HepG2 (cell line): ENCODE data around the gene IFNA6. TPM values are rescaled to one million over a fixed set of nuclear protein-coding genes. Genes with fewer than 3 reads are reported as not detected.

Source experiments
- AKAP8 ChIP-seq: sonication (generic); formaldehyde crosslinking; IDR thresholded peaks from 2 replicates; pipeline ENCODE4 v1.5.1; 2020; ENCODE audit warnings: mild to moderate bottlenecking, missing genetic modification reagents
- CHCHD3 ChIP-seq: sonication (generic); formaldehyde crosslinking; IDR thresholded peaks from 2 replicates; pipeline ENCODE4 v1.8.0; 2022; ENCODE audit warnings: mild to moderate bottlenecking, missing genetic modification reagents, moderate library complexity
- CTCF ChIP-seq: sonication (generic); formaldehyde crosslinking; IDR thresholded peaks from 2 replicates; pipeline ENCODE4 v1.5.0; 2020; ENCODE audit warnings: mild to moderate bottlenecking, missing genetic modification reagents, moderate library complexity
- GATAD1 ChIP-seq: IDR thresholded peaks from 2 replicates; pipeline ENCODE4 v1.6.1; 2016; ENCODE audit warnings: missing genetic modification reagents, missing compliant biosample characterization
- HOXD1 ChIP-seq: sonication (generic); formaldehyde crosslinking; IDR thresholded peaks from 2 replicates; pipeline ENCODE4 v1.5.0; 2020; ENCODE audit warnings: missing genetic modification reagents
- KDM3A ChIP-seq: IDR thresholded peaks from 2 replicates; pipeline ENCODE4 v1.6.1; 2018; ENCODE audit warnings: low read depth, missing compliant biosample characterization
- MTF2 ChIP-seq: sonication (generic); formaldehyde crosslinking; IDR thresholded peaks from 2 replicates; pipeline ENCODE4 v1.5.0; 2020; ENCODE audit warnings: missing genetic modification reagents, borderline replicate concordance
- NFIB ChIP-seq: sonication (generic); formaldehyde crosslinking; IDR thresholded peaks from 2 replicates; pipeline ENCODE4 v1.9.0; 2021; ENCODE audit warnings: missing genetic modification reagents, mild to moderate bottlenecking, borderline replicate concordance
- REST ChIP-seq, 2 experiments: IDR thresholded peaks; 2 replicates each; pipeline ENCODE4 v1.6.1; 2011 to 2012; ENCODE audit warnings: low read length in 2 of 2, borderline replicate concordance in 1 of 2, low read depth in 1 of 2, mild to moderate bottlenecking in 1 of 2, moderate library complexity in 1 of 2
- SOX5 ChIP-seq: IDR thresholded peaks from 2 replicates; pipeline ENCODE4 v1.6.1; 2016; ENCODE audit warnings: borderline replicate concordance
- TERF1 ChIP-seq: sonication (generic); formaldehyde crosslinking; IDR thresholded peaks from 2 replicates; pipeline ENCODE4 v1.8.0; 2022; ENCODE audit warnings: mild to moderate bottlenecking, missing genetic modification reagents, moderate library complexity
- ZFP90 ChIP-seq: sonication (generic); formaldehyde crosslinking; IDR thresholded peaks from 2 replicates; pipeline ENCODE4 v1.8.0; 2022; ENCODE audit warnings: missing genetic modification reagents, mild to moderate bottlenecking, inconsistent platforms, borderline replicate concordance
- ZFP91 ChIP-seq: sonication (generic); formaldehyde crosslinking; IDR thresholded peaks from 2 replicates; pipeline ENCODE4 v1.9.0; 2022; ENCODE audit warnings: missing genetic modification reagents, mild to moderate bottlenecking, borderline replicate concordance
- ZFY ChIP-seq: sonication (generic); formaldehyde crosslinking; IDR thresholded peaks from 2 replicates; pipeline ENCODE4 v1.4.0; 2020; ENCODE audit warnings: missing genetic modification reagents
- ZNF343 ChIP-seq: sonication (generic); formaldehyde crosslinking; IDR thresholded peaks from 2 replicates; pipeline ENCODE4 v1.4.0; 2020; ENCODE audit warnings: mild to moderate bottlenecking, missing genetic modification reagents
- ZNF563 ChIP-seq: sonication (generic); formaldehyde crosslinking; IDR thresholded peaks from 2 replicates; pipeline ENCODE4 v1.8.0; 2022; ENCODE audit warnings: mild to moderate bottlenecking, moderate library complexity, missing genetic modification reagents
- ZNF576 ChIP-seq: sonication (generic); formaldehyde crosslinking; IDR thresholded peaks from 2 replicates; pipeline ENCODE4 v1.4.0; 2020; ENCODE audit warnings: mild to moderate bottlenecking, missing genetic modification reagents
- ZNF691 ChIP-seq: sonication (generic); formaldehyde crosslinking; IDR thresholded peaks from 2 replicates; pipeline ENCODE4 v1.4.0; 2020; ENCODE audit warnings: missing genetic modification reagents, low read depth, mild to moderate bottlenecking, borderline replicate concordance
- polyA plus RNA-seq, 8 experiments: library from polyadenylated mRNA; depleted of rRNA in 3 of 8; stranded (reverse) in 7 of 8; unstranded in 1 of 8; fragments of >200 nt; fragmentation: Illumina TruSeq in 4 of 8; extraction: Trizol in 4 of 8; gene quantifications; 2 replicates each; pipeline versions ENCODE4 v1.2.1 to v1.2.3, GENCODE V29; 2011 to 2016; ENCODE audit warnings: low read depth in 4 of 8, missing spikeins in 1 of 8, mixed read lengths in 1 of 8; ENCODE audit not compliant: insufficient read depth in 1 of 8
- total RNA-seq, 5 experiments: library from RNA; depleted of rRNA; stranded (reverse); fragments of >200 nt; fragmentation: Illumina TruSeq; extraction: Trizol; gene quantifications; 2 replicates each; pipeline ENCODE4 v1.2.3, GENCODE V29; 2016; ENCODE audit warnings: low read depth in 1 of 5

IFNA6 gene
- total and polyA plus RNA-seq, 2 of the 13 experiments (the other 11 are each of a cell fraction or from before 2014, with no cell fraction given) = not detected

- TF ChIP-seq TERF1 (CRISPR knock-in tag) (no peak), ZFP91 (CRISPR knock-in tag) (peak; percentile 57; the same call in 1 of the 2 replicates), SOX5 (CRISPR knock-in tag) (no peak; the same call in 1 of the 2 replicates), ZFP90 (CRISPR knock-in tag) (no peak), ZNF563 (CRISPR knock-in tag) (peak; percentile 75), REST (IDR thresholded peaks at IDR 0.05; ENCODE audit: borderline replicate concordance in 1 of 2, low read depth in 1 of 2, low read length in 2 of 2) (peak in 1 of 2 experiments; percentile 22; a peak in 1 of 4 replicates), KDM3A (0 out of 2 replicates have a peak, but pooled peaks have one; percentile 37), ZNF576 (no peak), CTCF (CRISPR knock-in tag) (peak; percentile 18; the same call in 1 of the 2 replicates), ZNF691 (CRISPR knock-in tag) (no peak), ZNF343 (CRISPR knock-in tag) (peak; percentile 34; the same call in 1 of the 2 replicates), GATAD1 (CRISPR knock-in tag) (peak; percentile 71; the same call in 1 of the 2 replicates), ZFY (CRISPR knock-in tag) (peak; percentile 100), HOXD1 (CRISPR knock-in tag) (peak; percentile 73; the same call in 1 of the 2 replicates), MTF2 (CRISPR knock-in tag) (no peak), NFIB (CRISPR knock-in tag) (no peak), CHCHD3 (peak; percentile 82; the same call in 1 of the 2 replicates), AKAP8 (CRISPR knock-in tag) (no peak)
Measured at GRCh38 chr9:21334701-21335632, 15.7 kb downstream of the IFNA6 start, which contains the start of gene KLHL9 (continued).
